CD4-positive, alpha-beta memory T cell (primary cell): Measurements from ENCODE around the gene LSM14B. TPM values are rescaled to one million over a fixed set of nuclear protein-coding genes. Genes with fewer than 3 reads are reported as not detected.

Experiments
- CTCF ChIA-PET: fragments of 350-600 bp; sonication (Branson Sonifier 250); formaldehyde crosslinking; loops from one replicate; lab custom pipeline; 2021; ENCODE audit warnings: inconsistent platforms; ENCODE audit not compliant: partially characterized antibody; lab: Charles Lee
- POLR2A ChIA-PET: fragments of 350-600 bp; sonication (Branson Sonifier 250); formaldehyde crosslinking; loops from one replicate; lab custom pipeline; 2021; ENCODE audit not compliant: partially characterized antibody; lab: Charles Lee
- DNase-seq, 5 donors: peaks; one replicate each; pipeline versions ENCODE4 v3.0.0 to v3.0.0-alpha.2; 2020 to 2022; ENCODE audit warnings: mixed read lengths in 1 of 5
- H3K27ac ChIP-seq: one replicate; pipeline ENCODE4 v1.7.0; 2013; ENCODE audit warnings: low read depth, low read length
- H3K27me3 ChIP-seq: 2 replicates; pipeline ENCODE4 v1.7.0; 2013; ENCODE audit warnings: mild to moderate bottlenecking, low read length, moderate library complexity; ENCODE audit not compliant: insufficient read depth
- H3K36me3 ChIP-seq: 2 replicates; pipeline ENCODE4 v1.7.0; 2013; ENCODE audit warnings: mild to moderate bottlenecking, low read length, moderate library complexity; ENCODE audit not compliant: insufficient read depth
- H3K4me1 ChIP-seq: 2 replicates; pipeline ENCODE4 v1.7.0; 2013; ENCODE audit warnings: mild to moderate bottlenecking, low read length, moderate library complexity; ENCODE audit not compliant: insufficient read depth
- H3K4me3 ChIP-seq, 2 donors: one replicate each; pipeline ENCODE4 v1.7.0; 2013; ENCODE audit warnings: low read length in 2 of 2, mild to moderate bottlenecking in 1 of 2
- H3K9me3 ChIP-seq, 2 donors: one replicate each; pipeline ENCODE4 v1.7.0; 2013; ENCODE audit warnings: low read length in 2 of 2, control low read depth in 1 of 2; ENCODE audit not compliant: control insufficient read depth in 1 of 2
- H3K27ac Mint-ChIP-seq, 7 donors: one replicate each; pipeline ENCODE4 v1.8.0; 2020 to 2021; ENCODE audit warnings: mixed read lengths in 7 of 7, mild to moderate bottlenecking in 6 of 7, inconsistent platforms in 3 of 7, moderate library complexity in 3 of 7
- H3K27me3 Mint-ChIP-seq, 2 donors: one replicate each; pipeline ENCODE4 v1.8.0; 2020 to 2021; ENCODE audit warnings: mixed read lengths in 2 of 2
- H3K36me3 Mint-ChIP-seq, 2 donors: one replicate each; pipeline ENCODE4 v1.8.0; 2020 to 2021; ENCODE audit warnings: mixed read lengths in 2 of 2, inconsistent platforms in 1 of 2, mild to moderate bottlenecking in 1 of 2
- H3K4me1 Mint-ChIP-seq, 4 donors: one replicate each; pipeline ENCODE4 v1.8.0; 2020 to 2021; ENCODE audit warnings: mixed read lengths in 4 of 4, mild to moderate bottlenecking in 1 of 4
- H3K4me3 Mint-ChIP-seq, 8 donors: one replicate each; pipeline ENCODE4 v1.8.0; 2020 to 2021; ENCODE audit warnings: mixed read lengths in 8 of 8, mild to moderate bottlenecking in 7 of 8, moderate library complexity in 6 of 8, inconsistent platforms in 3 of 8
- H3K9me3 Mint-ChIP-seq, 8 donors: one replicate each; pipeline ENCODE4 v1.8.0; 2020 to 2021; ENCODE audit warnings: mixed read lengths in 8 of 8, mild to moderate bottlenecking in 5 of 8, inconsistent platforms in 3 of 8, moderate library complexity in 1 of 8
- intact Hi-C: fragments of 100-400 bp; cut with micrococcal nuclease; formaldehyde crosslinking; loops from one replicate; pipeline ENCODE4 v1.15.1; 2023
- polyA plus RNA-seq, 2 donors: library from polyadenylated mRNA; unstranded; fragments of 300-500 nt; fragmentation: Illumina TruSeq; gene quantifications; one replicate each; pipeline ENCODE4 v1.2.3, GENCODE V29; 2021
- total RNA-seq, 2 experiments: library from RNA; stranded (reverse); gene quantifications; one replicate each; pipeline ENCODE4 v1.2.3, GENCODE V29; 2021

LSM14B gene
- total and polyA plus RNA-seq, 4 experiments from 2014 or later: 0.78 to 50.3 (median 24.8) TPM

- H3K4me3 Mint-ChIP-seq: no peak overlapping the region
- H3K4me1 ChIP-seq: no peaks in the 10 kb centered on the region
- CTCF ChIA-PET: no interaction called here
- peaks cover 0 to 9% (median 6%) of the 10 kb centered on the region in 8 donors for H3K9me3 Mint-ChIP-seq
- no peaks in the 10 kb centered on the region for H3K9me3 ChIP-seq
- no peaks in the 10 kb centered on the region for H3K27me3 ChIP-seq
- H3K36me3 ChIP-seq: no peaks in the 10 kb centered on the region
- H3K36me3 Mint-ChIP-seq: peaks cover 0 to 5% of the 10 kb centered on the region in 2 donors
- no peak overlapping the region for H3K27ac ChIP-seq
- intact Hi-C loops: no loop called here
- no peak for DNase-seq
- POLR2A ChIA-PET: no interaction called here
- H3K4me1 Mint-ChIP-seq: peaks cover 0 to 1% (median 0%) of the 10 kb centered on the region in 4 donors
- peaks cover 3 to 8% of the 10 kb centered on the region in 2 donors for H3K27me3 Mint-ChIP-seq
- H3K27ac Mint-ChIP-seq: no peak overlapping the region
- no peak overlapping the region for H3K4me3 ChIP-seq
These were observed 35.0 kb upstream of the LSM14B start for GRCh38 chr20:62087227-62087626.

GRCh38 chr20:62087632-62088031 lies 34.6 kb upstream of the LSM14B start:
- no peak overlapping the region for H3K4me3 ChIP-seq
- Mint-ChIP-seq H3K27ac (no peak overlapping the region), H3K4me1 (peaks cover 0 to 1% (median 0%) of the 10 kb centered on the region in 4 donors), H3K4me3 (no peak overlapping the region), H3K27me3 (peaks cover 4 to 9% of the 10 kb centered on the region in 2 donors), H3K36me3 (peaks cover 0 to 5% of the 10 kb centered on the region in 2 donors), H3K9me3 (peaks cover 0 to 11% (median 7%) of the 10 kb centered on the region in 8 donors)
- no peaks in the 10 kb centered on the region for H3K36me3 ChIP-seq
- intact Hi-C loops: no loop called here
- ChIA-PET CTCF (no interaction called here), POLR2A (no interaction called here)
- no peaks in the 10 kb centered on the region for H3K9me3 ChIP-seq
- H3K27me3 ChIP-seq: no peaks in the 10 kb centered on the region
- no peak overlapping the region for H3K27ac ChIP-seq
- DNase-seq: no peak
- H3K4me1 ChIP-seq: no peaks in the 10 kb centered on the region

- CTCF ChIA-PET: no interaction called here
- no peak overlapping the region for H3K4me3 Mint-ChIP-seq
- Histone ChIP-seq H3K9me3 (no peaks in the 10 kb centered on the region), H3K27ac (no peak overlapping the region), H3K4me1 (no peaks in the 10 kb centered on the region), H3K4me3 (no peak overlapping the region), H3K27me3 (no peaks in the 10 kb centered on the region), H3K36me3 (no peaks in the 10 kb centered on the region)
- H3K4me1 Mint-ChIP-seq: peaks cover 0 to 1% (median 0%) of the 10 kb centered on the region in 4 donors
- intact Hi-C loops: no loop called here
- H3K27me3 Mint-ChIP-seq: peaks cover 4 to 9% of the 10 kb centered on the region in 2 donors
- peaks cover 0 to 5% of the 10 kb centered on the region in 2 donors for H3K36me3 Mint-ChIP-seq
- peak in 1 of 5 donors; percentile 63 for DNase-seq
- H3K9me3 Mint-ChIP-seq: peaks cover 0 to 13% (median 7%) of the 10 kb centered on the region in 8 donors
- POLR2A ChIA-PET: no interaction called here
- H3K27ac Mint-ChIP-seq: no peak overlapping the region
These were observed 33.8 kb upstream of the LSM14B start for GRCh38 chr20:62088258-62089127.

DNA sequence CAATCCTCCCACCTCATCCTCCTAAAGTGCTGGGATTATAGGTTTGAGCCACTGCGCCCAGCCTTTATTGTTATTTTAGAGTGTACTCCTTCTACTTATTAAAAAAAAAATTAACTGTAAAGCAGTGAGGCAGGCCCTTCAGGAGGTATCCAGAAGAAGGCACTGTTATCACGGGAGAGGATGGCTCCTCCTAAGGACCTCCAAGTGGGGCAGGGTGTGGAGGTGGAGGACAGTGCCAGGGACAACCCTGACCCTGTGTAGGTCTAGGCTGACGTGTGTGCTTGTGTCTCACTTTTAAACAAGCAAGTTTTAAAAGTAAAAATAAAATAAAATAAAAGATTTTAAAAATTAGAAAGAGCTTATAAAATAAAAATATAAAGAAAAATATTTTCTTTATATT lies 32.9 kb upstream of the LSM14B start:
- Mint-ChIP-seq H3K4me1 (peaks cover 0 to 1% (median 0%) of the 10 kb centered on the region in 4 donors), H3K36me3 (peaks cover 0 to 5% of the 10 kb centered on the region in 2 donors), H3K27ac (no peak overlapping the region), H3K4me3 (no peak overlapping the region), H3K9me3 (peaks cover 0 to 13% (median 7%) of the 10 kb centered on the region in 8 donors), H3K27me3 (peaks cover 4 to 9% of the 10 kb centered on the region in 2 donors)
- no peaks in the 10 kb centered on the region for H3K36me3 ChIP-seq
- H3K4me1 ChIP-seq: no peaks in the 10 kb centered on the region
- no peaks in the 10 kb centered on the region for H3K9me3 ChIP-seq
- ChIA-PET POLR2A (no interaction called here), CTCF (interaction anchor here (0.7 to 2.0 kb wide), 5 partner anchors 11 to 216 kb away, joined by 4 to 7 read pairs (median 4); no protein-coding TSS in a partner anchor)
- DNase-seq: no peak
- H3K27me3 ChIP-seq: no peaks in the 10 kb centered on the region
- no peak overlapping the region for H3K27ac ChIP-seq
- intact Hi-C loops: no loop called here
- no peak overlapping the region for H3K4me3 ChIP-seq

- peaks cover 7 to 10% of the 10 kb centered on the region in 2 donors for H3K36me3 Mint-ChIP-seq
- Histone ChIP-seq H3K9me3 (no peaks in the 10 kb centered on the region), H3K36me3 (no peaks in the 10 kb centered on the region), H3K27me3 (no peaks in the 10 kb centered on the region), H3K4me3 (no peak overlapping the region), H3K27ac (no peak overlapping the region), H3K4me1 (no peaks in the 10 kb centered on the region)
- intact Hi-C loops: no loop called here
- H3K9me3 Mint-ChIP-seq: peaks cover 0 to 42% (median 25%) of the 10 kb centered on the region in 8 donors
- no peak for DNase-seq
- peaks cover 4 to 6% of the 10 kb centered on the region in 2 donors for H3K27me3 Mint-ChIP-seq
- peaks cover 0 to 1% (median 0%) of the 10 kb centered on the region in 4 donors for H3K4me1 Mint-ChIP-seq
- H3K4me3 Mint-ChIP-seq: no peak overlapping the region
- ChIA-PET CTCF (no interaction called here), POLR2A (interaction anchor here (0.7 kb wide), 1 partner anchor 27 kb away, joined by 3 read pairs; no protein-coding TSS in a partner anchor)
- no peak overlapping the region for H3K27ac Mint-ChIP-seq
These were observed 25.6 kb upstream of the LSM14B start for GRCh38 chr20:62096421-62097380.

DNA sequence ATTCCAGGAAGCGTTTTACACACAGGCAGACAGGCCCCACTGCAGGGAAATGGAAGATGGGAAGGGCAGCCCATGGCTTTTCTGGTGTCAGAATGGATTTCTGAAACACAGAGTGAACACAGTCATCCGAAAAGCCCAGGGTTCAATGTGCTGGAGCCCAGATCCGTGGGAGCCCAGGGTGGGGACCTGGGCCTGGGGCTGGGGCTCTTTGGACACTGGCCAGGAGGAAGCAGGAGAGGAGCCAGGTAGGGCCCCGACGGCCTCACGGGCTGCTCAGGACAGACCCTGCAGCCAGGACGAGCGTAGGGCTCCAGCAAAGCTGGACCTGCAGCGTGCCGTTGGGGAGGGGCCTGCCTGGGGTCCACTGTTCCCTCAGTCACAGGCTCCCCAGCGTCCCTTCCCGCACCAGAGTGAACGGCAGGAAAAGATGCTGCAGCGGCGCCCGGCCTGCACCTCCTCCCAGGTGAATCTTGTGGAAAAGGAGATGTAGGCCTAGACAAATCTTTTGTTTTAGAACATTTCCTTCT lies 24.3 kb upstream of the LSM14B start:
- Histone ChIP-seq H3K4me1 (no peaks in the 10 kb centered on the region), H3K36me3 (no peaks in the 10 kb centered on the region), H3K27me3 (no peaks in the 10 kb centered on the region), H3K4me3 (no peak overlapping the region), H3K9me3 (peaks cover 0 to 2% of the 10 kb centered on the region in 2 donors), H3K27ac (no peak overlapping the region)
- Mint-ChIP-seq H3K9me3 (peaks cover 0 to 48% (median 30%) of the 10 kb centered on the region in 8 donors), H3K4me3 (peak overlapping the region in 1 of 8 donors; percentile 57), H3K27ac (no peak overlapping the region), H3K4me1 (no peaks in the 10 kb centered on the region), H3K27me3 (peaks cover 0 to 6% of the 10 kb centered on the region in 2 donors), H3K36me3 (peaks cover 8 to 10% of the 10 kb centered on the region in 2 donors)
- DNase-seq: no peak
- intact Hi-C loops: no loop called here
- ChIA-PET CTCF (no interaction called here), POLR2A (no interaction called here)
